ENCODE results near the gene KCNN2.

KCNN2 gene

GRCh38 chr5:114361724-114362196 is at the start of gene KCNN2:
TSS of gene KCNN2 (plus strand) at chr5:114362070. CDS start at chr5:114362140, 70 bp downstream.
- DNase-seq = no peak

GRCh38 chr5:114312658-114313057 is 49.2 kb upstream of the KCNN2 start:
- DNase-seq = no peak

GRCh38 chr5:114314061-114314460 is 47.8 kb upstream of the KCNN2 start:
- no peak for DNase-seq

GRCh38 chr5:114316167-114316566 is 45.7 kb upstream of the KCNN2 start:
- DNase-seq = no peak

- DNase-seq = no peak
These were observed 44.1 kb upstream of the KCNN2 start for GRCh38 chr5:114317751-114318150.

GRCh38 chr5:114319236-114319635 is 42.6 kb upstream of the KCNN2 start:
- DNase-seq = no peak

GRCh38 chr5:114319821-114320220 is 42.0 kb upstream of the KCNN2 start:
- no peak for DNase-seq

GRCh38 chr5:114324282-114324681 is 37.6 kb upstream of the KCNN2 start:
- DNase-seq = no peak

GRCh38 chr5:114325541-114325940 is 36.3 kb upstream of the KCNN2 start:
- no peak for DNase-seq

GRCh38 chr5:114327474-114327873 is 34.4 kb upstream of the KCNN2 start:
- no peak for DNase-seq

GRCh38 chr5:114327987-114328386 is 33.9 kb upstream of the KCNN2 start:
- no peak for DNase-seq

- DNase-seq = no peak
These were observed 30.8 kb upstream of the KCNN2 start for GRCh38 chr5:114330916-114331531.

GRCh38 chr5:114332493-114332892 is 29.4 kb upstream of the KCNN2 start:
- no peak for DNase-seq

GRCh38 chr5:114332925-114333324 is 28.9 kb upstream of the KCNN2 start:
- no peak for DNase-seq

- DNase-seq = no peak
These were observed 26.5 kb upstream of the KCNN2 start for GRCh38 chr5:114335391-114335790.

- no peak for DNase-seq
These were observed 22.8 kb upstream of the KCNN2 start for GRCh38 chr5:114339108-114339507.

- no peak for DNase-seq
These were observed 15.7 kb upstream of the KCNN2 start for GRCh38 chr5:114346181-114346580.

- DNase-seq = no peak
These were observed 6.6 kb upstream of the KCNN2 start for GRCh38 chr5:114355086-114355830.

GRCh38 chr5:114358329-114358728 is 3.5 kb upstream of the KCNN2 start:
- no peak for DNase-seq

- no peak for DNase-seq
These were observed 1.5 kb upstream of the KCNN2 start for GRCh38 chr5:114360357-114360756.

GRCh38 chr5:114360816-114361723 is 800 bp upstream of the KCNN2 start:
- no peak for DNase-seq

- DNase-seq = no peak
These were observed 517 bp downstream of the KCNN2 start for GRCh38 chr5:114362197-114362976.
